ENCODE data around the gene OSBPL5.

Gene OSBPL5

DNA sequence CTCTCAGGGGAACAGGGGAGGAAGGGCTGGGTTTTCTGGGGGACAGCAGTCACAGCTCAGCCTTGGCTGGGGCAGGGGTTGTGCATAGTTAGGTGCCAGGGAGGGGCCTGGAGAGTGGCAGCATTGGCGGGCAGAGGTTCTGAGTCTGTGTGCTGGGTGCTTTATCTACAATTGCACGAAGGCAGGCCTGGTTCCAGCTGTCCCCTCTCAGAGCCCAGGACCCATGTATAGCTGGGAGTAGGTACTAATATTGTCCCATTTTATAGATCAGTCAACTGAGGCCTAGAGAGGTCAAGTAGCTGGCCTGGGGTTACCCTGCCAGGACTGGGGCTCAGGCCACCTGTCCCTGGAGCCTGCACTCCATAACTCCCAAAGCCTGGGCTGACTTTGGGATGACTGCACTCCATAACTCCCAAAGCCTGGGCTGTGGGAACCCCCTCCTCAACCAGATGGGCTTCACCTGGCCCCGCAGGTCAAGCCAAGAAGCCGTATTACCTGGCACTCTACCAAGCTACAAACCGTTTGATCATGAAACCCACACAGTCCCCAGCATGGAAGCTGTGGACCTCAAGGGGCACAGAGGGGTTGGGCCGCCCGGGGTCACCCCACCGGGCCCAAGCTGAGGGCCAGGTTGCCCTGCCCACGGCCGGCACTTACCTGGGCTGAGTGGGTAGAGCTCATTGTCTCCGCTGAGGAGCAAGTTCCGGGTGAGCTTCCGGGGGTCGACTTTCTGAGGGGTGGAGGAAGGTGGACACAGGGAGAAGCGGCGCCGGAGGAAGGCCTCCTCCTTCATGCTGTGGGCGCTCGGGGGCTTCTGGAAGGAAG, 36.5 kb downstream of the OSBPL5 start:
- Histone ChIP-seq H3K9ac (ENCODE audit: low read length in 5 of 5) (no peak overlapping the region), H3K27me3 (ENCODE audit: control insufficient read depth in 5 of 5, insufficient read depth in 4 of 5, low read length in 5 of 5) (no peaks in the 10 kb centered on the region), H3K4me1 (ENCODE audit: control insufficient read depth in 5 of 5, insufficient read depth in 5 of 5, low read length in 5 of 5) (peaks cover 13 to 42% (median 15%) of the 10 kb centered on the region in 5 donors), H3K36me3 (ENCODE audit: control insufficient read depth in 5 of 5, insufficient read depth in 5 of 5, low read length in 5 of 5) (peaks cover 0 to 34% (median 18%) of the 10 kb centered on the region in 5 donors), H3K9me3 (ENCODE audit: control insufficient read depth in 5 of 5, low read length in 5 of 5) (no peaks in the 10 kb centered on the region), H3K27ac (ENCODE audit: low read depth, low read length) (no peak overlapping the region), H3K4me3 (ENCODE audit: low read depth in 1 of 5, low read length in 5 of 5) (no peak overlapping the region)

DNA sequence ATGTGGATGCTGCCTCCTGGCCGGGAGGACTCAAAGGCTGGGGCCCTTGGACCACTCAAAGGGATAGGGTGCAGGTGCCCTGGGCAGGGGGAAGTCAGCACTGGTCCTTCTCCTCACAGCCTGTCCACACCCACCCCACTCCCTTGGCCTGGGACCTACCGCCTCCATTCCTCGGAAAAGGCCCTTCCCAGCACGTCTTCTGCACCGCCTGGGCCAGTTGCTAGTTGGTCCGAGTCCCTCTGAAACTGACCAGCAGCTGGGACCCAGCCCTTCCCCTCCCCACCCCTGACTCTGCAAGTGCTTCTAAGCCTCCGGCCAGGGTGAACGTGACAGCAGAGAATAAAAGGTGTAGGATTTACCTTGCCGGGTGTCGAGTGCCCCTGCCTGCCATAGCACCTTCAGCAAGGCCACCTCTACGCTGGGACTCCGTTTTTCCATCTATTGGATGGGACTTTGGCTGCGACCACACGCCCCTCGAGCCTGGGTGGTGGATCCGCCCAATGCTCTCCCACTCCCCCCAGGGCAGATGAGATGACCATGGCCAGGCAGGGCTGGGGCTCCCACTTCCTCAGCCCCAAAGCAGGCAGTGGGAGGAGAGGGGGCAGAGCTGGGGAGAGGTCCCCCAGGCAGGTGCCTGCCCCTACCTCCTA, 37.3 kb downstream of the OSBPL5 start:
- Histone ChIP-seq H3K4me1 (ENCODE audit: control insufficient read depth in 5 of 5, insufficient read depth in 5 of 5, low read length in 5 of 5) (peaks cover 14 to 50% (median 23%) of the 10 kb centered on the region in 5 donors), H3K36me3 (ENCODE audit: control insufficient read depth in 5 of 5, insufficient read depth in 5 of 5, low read length in 5 of 5) (peaks cover 0 to 32% (median 18%) of the 10 kb centered on the region in 5 donors), H3K27me3 (ENCODE audit: control insufficient read depth in 5 of 5, insufficient read depth in 4 of 5, low read length in 5 of 5) (no peaks in the 10 kb centered on the region), H3K4me3 (ENCODE audit: low read depth in 1 of 5, low read length in 5 of 5) (no peak overlapping the region), H3K27ac (ENCODE audit: low read depth, low read length) (peak overlapping the region; percentile 29), H3K9me3 (ENCODE audit: control insufficient read depth in 5 of 5, low read length in 5 of 5) (no peaks in the 10 kb centered on the region), H3K9ac (ENCODE audit: low read length in 5 of 5) (no peak overlapping the region)

- H3K4me1 ChIP-seq (ENCODE audit: control insufficient read depth in 5 of 5, insufficient read depth in 5 of 5, low read length in 5 of 5), result peaks cover 14 to 56% (median 30%) of the 10 kb centered on the region in 5 donors
- no peaks in the 10 kb centered on the region for H3K27me3 ChIP-seq (ENCODE audit: control insufficient read depth in 5 of 5, insufficient read depth in 4 of 5, low read length in 5 of 5)
- no peaks in the 10 kb centered on the region for H3K9me3 ChIP-seq (ENCODE audit: control insufficient read depth in 5 of 5, low read length in 5 of 5)
- peaks cover 0 to 36% (median 21%) of the 10 kb centered on the region in 5 donors for H3K36me3 ChIP-seq (ENCODE audit: control insufficient read depth in 5 of 5, insufficient read depth in 5 of 5, low read length in 5 of 5)
- H3K27ac ChIP-seq (ENCODE audit: low read depth, low read length), result peak overlapping the region; percentile 29
- H3K4me3 ChIP-seq (ENCODE audit: low read depth in 1 of 5, low read length in 5 of 5), result peak overlapping the region in 1 of 5 donors; percentile 8
- peak overlapping the region in 2 of 5 donors; percentile 26 to 39 for H3K9ac ChIP-seq (ENCODE audit: low read length in 5 of 5)
These were observed 38.0 kb downstream of the OSBPL5 start for GRCh38 chr11:3126901-3127691.

GRCh38 chr11:3126207-3126865, 38.8 kb downstream of the OSBPL5 start:
- H3K27me3 ChIP-seq (ENCODE audit: control insufficient read depth in 5 of 5, insufficient read depth in 4 of 5, low read length in 5 of 5), result no peaks in the 10 kb centered on the region
- H3K4me3 ChIP-seq (ENCODE audit: low read depth in 1 of 5, low read length in 5 of 5), result peak overlapping the region in 2 of 5 donors; percentile 8 to 24
- peaks cover 0 to 44% (median 29%) of the 10 kb centered on the region in 5 donors for H3K36me3 ChIP-seq (ENCODE audit: control insufficient read depth in 5 of 5, insufficient read depth in 5 of 5, low read length in 5 of 5)
- H3K4me1 ChIP-seq (ENCODE audit: control insufficient read depth in 5 of 5, insufficient read depth in 5 of 5, low read length in 5 of 5), result peaks cover 14 to 56% (median 30%) of the 10 kb centered on the region in 5 donors
- peak overlapping the region; percentile 29 for H3K27ac ChIP-seq (ENCODE audit: low read depth, low read length)
- H3K9ac ChIP-seq (ENCODE audit: low read length in 5 of 5), result peak overlapping the region in 1 of 5 donors; percentile 39
- H3K9me3 ChIP-seq (ENCODE audit: control insufficient read depth in 5 of 5, low read length in 5 of 5), result no peaks in the 10 kb centered on the region

GRCh38 chr11:3124821-3125220, 40.3 kb downstream of the OSBPL5 start:
- Histone ChIP-seq H3K9ac (ENCODE audit: low read length in 5 of 5) (no peak overlapping the region), H3K9me3 (ENCODE audit: control insufficient read depth in 5 of 5, low read length in 5 of 5) (no peaks in the 10 kb centered on the region), H3K4me1 (ENCODE audit: control insufficient read depth in 5 of 5, insufficient read depth in 5 of 5, low read length in 5 of 5) (peaks cover 14 to 56% (median 30%) of the 10 kb centered on the region in 5 donors), H3K27me3 (ENCODE audit: control insufficient read depth in 5 of 5, insufficient read depth in 4 of 5, low read length in 5 of 5) (no peaks in the 10 kb centered on the region), H3K4me3 (ENCODE audit: low read depth in 1 of 5, low read length in 5 of 5) (no peak overlapping the region), H3K27ac (ENCODE audit: low read depth, low read length) (no peak overlapping the region), H3K36me3 (ENCODE audit: control insufficient read depth in 5 of 5, insufficient read depth in 5 of 5, low read length in 5 of 5) (peaks cover 0 to 56% (median 39%) of the 10 kb centered on the region in 5 donors)

DNA sequence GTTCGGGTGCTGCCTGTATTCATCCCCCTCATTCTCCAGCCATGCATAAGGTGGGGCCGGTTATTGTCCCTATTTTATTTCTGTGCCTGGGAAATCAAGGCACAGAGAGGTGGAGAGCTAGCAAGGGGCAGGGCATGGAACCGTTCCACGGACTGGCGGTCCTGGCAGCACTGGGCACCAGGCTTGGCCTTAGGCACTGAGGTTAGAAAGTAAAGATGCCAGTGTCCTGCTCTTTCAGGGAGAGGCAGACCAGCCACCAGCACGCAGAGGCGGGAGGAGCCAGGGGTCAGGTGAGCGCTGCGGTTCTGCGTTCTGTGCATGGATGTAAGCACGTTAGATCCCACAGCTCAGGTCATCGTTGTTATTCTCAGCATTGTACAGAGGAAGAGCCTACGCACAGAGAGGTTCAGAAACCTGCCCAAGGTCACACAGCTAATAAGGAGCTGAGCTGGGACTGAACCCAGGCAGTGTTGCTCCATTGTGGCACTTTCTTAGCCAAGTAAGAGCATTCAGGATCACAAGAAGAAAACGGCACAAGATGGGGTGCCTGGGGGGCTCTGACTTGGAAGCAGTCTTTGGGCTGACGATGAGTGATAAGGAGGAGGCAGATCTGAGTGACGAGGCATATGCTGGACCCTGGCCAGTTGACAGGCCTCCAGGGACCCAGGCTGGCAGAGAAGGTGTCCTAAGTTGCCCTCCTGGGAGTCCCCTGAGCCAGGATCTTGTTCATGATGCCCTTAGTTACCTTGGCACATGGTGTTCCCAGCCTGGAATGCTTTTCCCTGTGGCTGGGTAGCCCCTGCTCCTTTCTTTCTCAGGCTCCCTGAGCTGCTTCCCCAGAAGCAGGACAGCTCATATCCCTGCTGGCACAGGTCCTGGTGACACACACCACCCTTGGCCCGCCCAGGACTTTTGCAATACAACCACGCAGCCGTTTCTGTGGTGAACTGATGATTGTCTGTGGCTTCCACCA, 41.1 kb downstream of the OSBPL5 start:
- Histone ChIP-seq H3K9me3 (ENCODE audit: control insufficient read depth in 5 of 5, low read length in 5 of 5) (no peaks in the 10 kb centered on the region), H3K27ac (ENCODE audit: low read depth, low read length) (peak overlapping the region; percentile 74), H3K9ac (ENCODE audit: low read length in 5 of 5) (peak overlapping the region in 2 of 5 donors; percentile 6 to 58), H3K27me3 (ENCODE audit: control insufficient read depth in 5 of 5, insufficient read depth in 4 of 5, low read length in 5 of 5) (no peaks in the 10 kb centered on the region), H3K4me3 (ENCODE audit: low read depth in 1 of 5, low read length in 5 of 5) (peak overlapping the region in 1 of 5 donors; percentile 12), H3K36me3 (ENCODE audit: control insufficient read depth in 5 of 5, insufficient read depth in 5 of 5, low read length in 5 of 5) (peaks cover 0 to 63% (median 46%) of the 10 kb centered on the region in 5 donors), H3K4me1 (ENCODE audit: control insufficient read depth in 5 of 5, insufficient read depth in 5 of 5, low read length in 5 of 5) (peaks cover 14 to 56% (median 30%) of the 10 kb centered on the region in 5 donors)

DNA sequence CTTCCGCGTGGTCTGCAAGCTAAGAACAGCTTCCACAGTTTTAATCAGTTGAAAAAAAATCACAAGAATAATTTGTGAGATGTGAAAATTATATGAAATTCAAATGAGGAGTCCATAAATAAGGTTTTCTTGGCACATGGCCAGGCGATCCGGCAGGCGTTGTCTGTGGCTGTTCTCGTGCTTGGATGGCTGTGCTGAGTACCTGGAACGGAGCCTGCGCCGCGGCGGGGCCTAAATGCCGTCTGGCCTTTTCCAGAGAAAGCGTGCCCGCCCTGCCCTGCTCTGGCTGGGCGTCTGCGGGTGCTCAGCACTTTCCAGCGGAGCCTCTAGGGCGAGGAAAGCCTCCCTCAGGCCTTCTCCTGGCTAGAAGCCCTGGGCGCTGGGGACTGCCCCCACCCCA, 41.8 kb downstream of the OSBPL5 start:
- Histone ChIP-seq H3K4me3 (ENCODE audit: low read depth in 1 of 5, low read length in 5 of 5) (no peak overlapping the region), H3K4me1 (ENCODE audit: control insufficient read depth in 5 of 5, insufficient read depth in 5 of 5, low read length in 5 of 5) (peaks cover 14 to 56% (median 30%) of the 10 kb centered on the region in 5 donors), H3K9ac (ENCODE audit: low read length in 5 of 5) (peak overlapping the region in 1 of 5 donors; percentile 6), H3K27ac (ENCODE audit: low read depth, low read length) (peak overlapping the region; percentile 74), H3K27me3 (ENCODE audit: control insufficient read depth in 5 of 5, insufficient read depth in 4 of 5, low read length in 5 of 5) (no peaks in the 10 kb centered on the region), H3K9me3 (ENCODE audit: control insufficient read depth in 5 of 5, low read length in 5 of 5) (no peaks in the 10 kb centered on the region), H3K36me3 (ENCODE audit: control insufficient read depth in 5 of 5, insufficient read depth in 5 of 5, low read length in 5 of 5) (peaks cover 0 to 60% (median 43%) of the 10 kb centered on the region in 5 donors)

GRCh38 chr11:3122775-3123201, 42.3 kb downstream of the OSBPL5 start:
- Histone ChIP-seq H3K4me1 (ENCODE audit: control insufficient read depth in 5 of 5, insufficient read depth in 5 of 5, low read length in 5 of 5) (peaks cover 14 to 52% (median 30%) of the 10 kb centered on the region in 5 donors), H3K36me3 (ENCODE audit: control insufficient read depth in 5 of 5, insufficient read depth in 5 of 5, low read length in 5 of 5) (peaks cover 0 to 55% (median 42%) of the 10 kb centered on the region in 5 donors), H3K9ac (ENCODE audit: low read length in 5 of 5) (peak overlapping the region in 1 of 5 donors; percentile 33), H3K4me3 (ENCODE audit: low read depth in 1 of 5, low read length in 5 of 5) (no peak overlapping the region), H3K9me3 (ENCODE audit: control insufficient read depth in 5 of 5, low read length in 5 of 5) (no peaks in the 10 kb centered on the region), H3K27ac (ENCODE audit: low read depth, low read length) (peak overlapping the region; percentile 74), H3K27me3 (ENCODE audit: control insufficient read depth in 5 of 5, insufficient read depth in 4 of 5, low read length in 5 of 5) (no peaks in the 10 kb centered on the region)

All from subcutaneous abdominal adipose tissue (tissue), 5 donors.